NB4 (cell line): Measurements from ENCODE around the gene SKOR1.

Source experiments
- DNase-seq: peaks from one replicate; pipeline ENCODE4 v3.0.0; 2010; ENCODE audit warnings: low read depth
- H3K4me3 ChIP-seq: one replicate; pipeline ENCODE4 v1.5.1; 2011; ENCODE audit warnings: mild to moderate bottlenecking, low read depth, low read length, moderate library complexity
- MYC ChIP-seq: IDR thresholded peaks from 2 replicates; pipeline ENCODE4 v1.6.1; 2011; ENCODE audit warnings: low read depth, low read length
- POLR2A ChIP-seq: IDR thresholded peaks from 2 replicates; pipeline ENCODE4 v1.6.1; 2011; ENCODE audit warnings: mild to moderate bottlenecking; ENCODE audit not compliant: insufficient read length; ENCODE audit errors: extremely low read depth
- TF ChIP-seq, protein P1 (sequence below): IDR thresholded peaks from one replicate; pipeline ENCODE4 v1.5.1; 2012; ENCODE audit warnings: low read depth, low read length
- TF ChIP-seq, protein P2 (sequence below): IDR thresholded peaks from 2 replicates; pipeline ENCODE4 v1.6.1; 2011; ENCODE audit warnings: low read depth, low read length

The SKOR1 gene

DNA sequence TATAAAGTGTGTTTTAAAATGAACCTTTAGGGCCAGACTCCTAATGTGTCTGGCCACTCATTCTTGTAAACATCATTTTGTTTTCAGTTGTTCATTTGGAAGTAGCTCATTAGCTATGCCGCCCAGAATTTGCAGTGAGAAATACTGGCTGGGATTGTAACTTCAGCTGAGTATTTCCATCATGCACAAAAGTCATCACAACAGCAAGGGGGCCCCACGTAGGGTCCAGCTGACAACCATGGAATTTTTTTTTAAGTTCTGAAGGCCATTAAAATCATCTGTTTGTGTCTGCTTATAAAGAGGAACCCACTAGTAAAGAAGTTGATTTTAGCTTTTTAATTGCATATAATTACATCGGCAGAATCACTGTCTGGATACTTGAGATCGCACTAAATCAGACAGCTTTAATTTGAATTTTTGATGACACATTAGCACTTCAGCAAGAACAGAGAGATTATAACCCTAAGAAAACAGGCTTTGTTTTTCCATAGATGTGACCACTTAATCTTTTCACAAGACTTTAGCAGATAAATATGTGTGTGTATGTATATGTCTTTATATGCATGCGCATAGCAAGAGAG, 46.3 kb upstream of the SKOR1 start:
- TF ChIP-seq, protein P1, sequence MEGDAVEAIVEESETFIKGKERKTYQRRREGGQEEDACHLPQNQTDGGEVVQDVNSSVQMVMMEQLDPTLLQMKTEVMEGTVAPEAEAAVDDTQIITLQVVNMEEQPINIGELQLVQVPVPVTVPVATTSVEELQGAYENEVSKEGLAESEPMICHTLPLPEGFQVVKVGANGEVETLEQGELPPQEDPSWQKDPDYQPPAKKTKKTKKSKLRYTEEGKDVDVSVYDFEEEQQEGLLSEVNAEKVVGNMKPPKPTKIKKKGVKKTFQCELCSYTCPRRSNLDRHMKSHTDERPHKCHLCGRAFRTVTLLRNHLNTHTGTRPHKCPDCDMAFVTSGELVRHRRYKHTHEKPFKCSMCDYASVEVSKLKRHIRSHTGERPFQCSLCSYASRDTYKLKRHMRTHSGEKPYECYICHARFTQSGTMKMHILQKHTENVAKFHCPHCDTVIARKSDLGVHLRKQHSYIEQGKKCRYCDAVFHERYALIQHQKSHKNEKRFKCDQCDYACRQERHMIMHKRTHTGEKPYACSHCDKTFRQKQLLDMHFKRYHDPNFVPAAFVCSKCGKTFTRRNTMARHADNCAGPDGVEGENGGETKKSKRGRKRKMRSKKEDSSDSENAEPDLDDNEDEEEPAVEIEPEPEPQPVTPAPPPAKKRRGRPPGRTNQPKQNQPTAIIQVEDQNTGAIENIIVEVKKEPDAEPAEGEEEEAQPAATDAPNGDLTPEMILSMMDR = no peak
- no peak for TF ChIP-seq POLR2A
- TF ChIP-seq, protein P2, sequence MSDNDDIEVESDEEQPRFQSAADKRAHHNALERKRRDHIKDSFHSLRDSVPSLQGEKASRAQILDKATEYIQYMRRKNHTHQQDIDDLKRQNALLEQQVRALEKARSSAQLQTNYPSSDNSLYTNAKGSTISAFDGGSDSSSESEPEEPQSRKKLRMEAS = no peak
- TF ChIP-seq MYC = no peak
- no peak for DNase-seq

DNA sequence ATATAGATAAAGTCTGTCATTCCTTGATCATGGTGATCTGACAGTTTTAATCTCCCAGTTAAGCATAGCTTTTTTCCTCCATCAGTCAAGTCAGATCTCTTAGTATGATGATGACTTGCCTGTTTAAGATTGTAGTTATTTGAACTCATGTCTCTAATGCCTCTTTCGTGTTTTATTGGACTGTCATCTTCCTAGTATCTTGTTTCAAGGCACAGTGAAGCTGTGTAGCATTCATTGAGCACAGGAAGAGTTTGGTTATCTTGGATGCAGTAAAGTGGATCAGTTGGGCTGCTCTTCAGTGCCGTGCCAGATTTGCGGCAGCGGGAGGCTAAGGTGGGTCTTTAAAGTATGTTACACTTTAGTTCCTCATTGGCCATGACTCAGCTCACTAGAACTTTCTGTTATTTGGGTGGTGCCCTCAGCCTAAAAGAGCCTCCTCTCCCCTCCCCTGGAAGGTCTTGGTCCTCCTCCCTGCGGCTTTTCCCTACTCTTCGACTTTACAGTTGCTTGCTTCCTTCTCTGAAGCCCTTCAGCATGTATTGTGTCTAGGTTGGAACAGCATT, 45.7 kb upstream of the SKOR1 start:
- TF ChIP-seq, protein P2 = no peak
- peak; percentile 79 for DNase-seq
- H3K4me3 ChIP-seq = no peak overlapping the region

More for the DNA sequence above, 46.3 kb upstream of the SKOR1 start:
- H3K4me3 ChIP-seq = no peak overlapping the region

DNA sequence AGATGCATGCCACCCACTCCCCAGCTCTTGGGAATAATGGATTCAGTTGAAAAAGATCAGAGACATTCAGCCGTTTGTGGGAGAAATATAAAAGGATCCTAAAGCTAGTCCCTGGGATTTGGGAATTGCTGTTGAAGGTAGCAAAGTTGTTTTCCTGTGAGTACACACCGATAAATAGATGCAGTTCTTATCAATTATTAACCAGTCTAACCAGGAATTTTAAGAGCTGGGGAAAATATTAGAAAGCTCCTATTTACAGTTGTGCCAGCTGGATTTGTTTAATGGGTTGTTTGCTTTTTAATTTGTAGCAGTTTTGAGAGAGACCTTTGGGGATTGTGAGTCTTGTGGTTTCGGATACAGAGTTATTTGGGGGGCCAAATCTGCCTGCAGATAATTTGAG, 44.2 kb upstream of the SKOR1 start:
- TF ChIP-seq MYC = no peak
- DNase-seq = no peak
- H3K4me3 ChIP-seq = no peak overlapping the region

DNA sequence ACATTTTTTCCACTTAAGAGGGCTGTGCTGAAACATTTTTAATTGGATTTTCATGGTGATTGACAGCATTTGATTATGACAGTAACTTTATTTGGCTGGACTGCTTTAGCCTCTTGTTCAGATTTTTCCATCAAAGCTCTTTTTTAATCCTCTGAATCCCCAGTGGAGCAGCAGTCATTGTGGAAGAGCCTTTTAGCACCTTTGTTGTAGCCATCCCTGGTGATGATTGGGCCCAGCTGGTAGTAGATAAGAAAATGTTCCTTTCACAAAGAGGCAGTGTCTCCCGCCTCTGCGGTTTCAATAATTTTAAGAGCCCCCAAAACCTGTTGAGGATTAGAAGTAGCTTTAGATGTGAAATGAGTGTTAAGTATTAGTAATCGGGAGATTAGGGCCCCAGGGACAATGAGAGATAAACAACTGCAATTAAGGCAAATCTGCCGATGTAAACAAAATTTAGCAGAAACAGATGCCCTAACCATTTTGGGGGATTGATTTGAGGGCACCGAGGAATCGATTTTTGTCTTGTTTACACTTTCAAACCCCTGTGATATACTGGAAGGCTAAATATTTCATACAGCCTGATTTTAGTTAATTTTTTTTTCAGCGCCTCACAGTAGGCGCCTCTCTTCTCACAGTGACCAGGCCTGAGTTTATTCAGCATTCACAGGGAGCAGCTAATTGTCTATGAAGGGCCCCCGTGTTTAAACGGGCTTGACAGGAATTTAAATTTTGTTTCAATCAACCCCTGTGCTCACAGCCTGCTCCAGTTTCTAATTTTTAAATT, 43.2 kb upstream of the SKOR1 start:
- DNase-seq = no peak
- peak overlapping the region; percentile 26 for H3K4me3 ChIP-seq
- TF ChIP-seq, protein P2 = no peak
- TF ChIP-seq, protein P1 = no peak
- TF ChIP-seq MYC (no peak), POLR2A (no peak)

DNA sequence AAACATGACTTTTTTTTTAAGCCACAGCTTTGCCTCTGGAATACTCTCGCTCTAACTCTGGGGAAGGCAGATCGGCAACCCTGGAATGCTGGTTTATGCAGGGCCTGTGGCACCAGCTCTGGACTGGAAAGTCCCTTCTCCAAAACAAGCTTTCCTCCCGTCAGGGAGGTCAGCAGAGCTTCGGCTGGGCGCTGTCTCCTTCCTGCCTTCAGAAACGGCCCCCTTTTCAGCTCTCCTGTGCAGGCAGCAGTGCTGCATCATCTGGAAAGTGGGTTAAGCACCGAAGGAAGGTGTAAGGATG, 42.7 kb upstream of the SKOR1 start:
- TF ChIP-seq, protein P1 = no peak
- TF ChIP-seq POLR2A (no peak), MYC (no peak)
- TF ChIP-seq, protein P2 = no peak
- peak overlapping the region; percentile 26 for H3K4me3 ChIP-seq
- DNase-seq = peak; percentile 23

DNA sequence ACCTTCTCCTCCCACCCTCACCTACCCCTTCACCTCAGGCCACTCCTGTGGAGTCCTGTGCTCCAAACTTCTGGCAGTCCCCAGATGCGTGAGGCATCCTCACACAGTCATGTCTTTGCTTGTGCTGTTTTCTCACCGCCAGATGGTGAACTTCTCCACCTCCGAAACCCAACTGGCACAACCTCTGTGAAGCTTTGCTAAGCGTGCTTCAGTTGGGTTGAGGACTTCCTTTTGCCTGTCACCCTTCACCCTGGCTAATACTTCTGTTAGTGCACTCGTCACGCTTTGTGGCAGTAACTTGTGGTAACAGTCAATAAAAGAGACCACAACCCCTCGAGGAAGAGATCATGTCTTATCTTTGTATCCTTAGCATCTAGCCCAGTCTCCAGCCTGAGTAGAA, 42.0 kb upstream of the SKOR1 start:
- H3K4me3 ChIP-seq = peak overlapping the region; percentile 26

More for the DNA sequence above, 42.0 kb upstream of the SKOR1 start:
- TF ChIP-seq MYC = peak; percentile 97
- TF ChIP-seq, protein P1 = peak; percentile 52
- TF ChIP-seq, protein P2 = peak; percentile 93
- no peak for TF ChIP-seq POLR2A
- DNase-seq = peak; percentile 96
